GM11168 (cell line): ENCODE results near the gene CHN1.

Experiments used
- in situ Hi-C: fragments of 300-500 bp; cut with MboI; formaldehyde crosslinking; loops from one replicate; pipeline ENCODE4 v1.12.0; 2022; ENCODE audit warnings: low sequenced_read_pairs; ENCODE audit not compliant: unreplicated experiment

Gene CHN1

GRCh38 chr2:174931724-174932123 lies 73.5 kb downstream of the CHN1 start:
- in situ Hi-C loops = no loop called here

GRCh38 chr2:174929786-174930185 lies 75.4 kb downstream of the CHN1 start:
- in situ Hi-C loops = no loop called here

GRCh38 chr2:174925046-174925784 lies 80.0 kb downstream of the CHN1 start:
- in situ Hi-C loops = no loop called here

- in situ Hi-C loops = no loop called here
Observed at GRCh38 chr2:174924061-174924693, 81.0 kb downstream of the CHN1 start.

- in situ Hi-C loops = no loop called here
Observed at GRCh38 chr2:174919947-174920595, 85.1 kb downstream of the CHN1 start.

- in situ Hi-C loops = no loop called here
Observed at GRCh38 chr2:174918886-174919526, 86.2 kb downstream of the CHN1 start.

GRCh38 chr2:174916270-174916930 lies 88.8 kb downstream of the CHN1 start:
- in situ Hi-C loops = no loop called here

- in situ Hi-C loops = no loop called here
Observed at GRCh38 chr2:174914853-174915760, 90.1 kb downstream of the CHN1 start.

- in situ Hi-C loops = no loop called here
Observed at GRCh38 chr2:174908284-174908683, 96.9 kb downstream of the CHN1 start.

- in situ Hi-C loops = no loop called here
Observed at GRCh38 chr2:174903264-174903556, 102.0 kb downstream of the CHN1 start.

GRCh38 chr2:174902506-174903263 lies 102.5 kb downstream of the CHN1 start:
- in situ Hi-C loops = no loop called here

- in situ Hi-C loops = no loop called here
Observed at GRCh38 chr2:174901075-174901474, 104.1 kb downstream of the CHN1 start.

- in situ Hi-C loops = no loop called here
Observed at GRCh38 chr2:174897286-174897685, 107.9 kb downstream of the CHN1 start.

- in situ Hi-C loops = no loop called here
Observed at GRCh38 chr2:174893018-174893417, 112.2 kb downstream of the CHN1 start.

GRCh38 chr2:174892546-174892945 lies 112.6 kb downstream of the CHN1 start:
- in situ Hi-C loops = no loop called here

GRCh38 chr2:174888646-174889271 lies 116.4 kb downstream of the CHN1 start:
- in situ Hi-C loops = no loop called here

- in situ Hi-C loops = no loop called here
Observed at GRCh38 chr2:174888146-174888545, 117.0 kb downstream of the CHN1 start.

GRCh38 chr2:174882416-174882815 lies 122.8 kb downstream of the CHN1 start:
- in situ Hi-C loops = no loop called here

- in situ Hi-C loops = no loop called here
Observed at GRCh38 chr2:174881678-174882077, 123.5 kb downstream of the CHN1 start.
